Mucosa of stomach (tissue), 1 donor: ENCODE measurements around the gene ZNF688.
"Not testable (repeated sequence)": the region's sequence is repeated elsewhere in the genome, so short reads cannot be mapped to it uniquely, and the experiment has no call there.

Source experiments
- H3K27me3 ChIP-seq: one replicate; pipeline ENCODE4 v1.7.0; 2013; ENCODE audit warnings: mild to moderate bottlenecking, low read length; ENCODE audit not compliant: control insufficient read depth, insufficient read depth
- H3K36me3 ChIP-seq: one replicate; pipeline ENCODE4 v1.7.0; 2013; ENCODE audit warnings: low read length; ENCODE audit not compliant: control insufficient read depth, insufficient read depth
- H3K4me1 ChIP-seq: one replicate; pipeline ENCODE4 v1.7.0; 2013; ENCODE audit warnings: mild to moderate bottlenecking, low read length; ENCODE audit not compliant: control insufficient read depth, insufficient read depth
- H3K4me3 ChIP-seq: one replicate; pipeline ENCODE4 v1.7.0; 2013; ENCODE audit warnings: low read length
- H3K9ac ChIP-seq: one replicate; pipeline ENCODE4 v1.7.0; 2013; ENCODE audit warnings: mild to moderate bottlenecking, low read length, moderate library complexity
- H3K9me3 ChIP-seq: one replicate; pipeline ENCODE4 v1.7.0; 2013; ENCODE audit warnings: mild to moderate bottlenecking, low read length, moderate library complexity; ENCODE audit not compliant: control insufficient read depth
- donor health status: Pancreatic carcinoma.

Gene ZNF688

DNA sequence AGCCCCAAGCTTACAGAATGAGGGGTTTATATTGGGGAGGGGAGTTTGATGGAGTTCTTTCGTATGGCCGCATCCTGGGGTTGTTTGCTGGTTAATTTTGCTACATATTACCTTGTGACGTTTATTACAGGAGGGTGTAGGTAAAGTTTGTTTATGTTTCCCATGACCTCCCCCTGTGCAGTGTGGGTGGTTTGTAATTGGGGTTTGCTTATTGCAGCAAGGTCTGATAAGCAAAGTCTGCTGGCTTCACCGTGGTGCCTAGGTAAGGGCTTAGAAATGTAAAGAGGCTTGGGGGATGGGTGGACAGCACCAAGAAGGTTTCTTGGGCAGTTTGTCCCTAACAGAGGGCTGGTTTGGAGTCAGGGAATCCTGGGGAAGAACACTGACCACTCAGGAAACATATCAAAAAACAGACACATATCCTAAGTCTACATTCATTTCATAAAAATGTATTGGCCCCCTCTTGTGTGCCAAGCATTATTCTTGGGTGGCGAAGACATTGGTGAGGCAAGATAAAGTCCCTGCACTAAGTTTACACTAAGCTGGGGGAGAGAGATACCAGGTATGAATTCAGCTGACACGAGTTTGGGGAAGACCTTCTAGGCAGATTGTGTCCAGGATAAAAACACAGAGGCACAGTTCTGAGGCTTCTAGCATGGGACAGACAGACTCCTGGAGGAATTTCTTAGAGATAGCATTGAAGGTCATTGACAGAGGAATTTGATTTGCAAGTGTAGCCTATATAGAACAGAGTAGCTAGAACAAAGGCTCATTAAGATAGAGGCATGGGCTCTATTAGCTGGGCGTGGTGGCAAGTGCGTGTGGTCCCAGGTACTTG is 22.9 kb downstream of the ZNF688 start:
- H3K36me3 ChIP-seq = peaks cover 5% of the 10 kb centered on the region
- no peaks in the 10 kb centered on the region for H3K9me3 ChIP-seq
- peaks cover 20% of the 10 kb centered on the region for H3K4me1 ChIP-seq
- H3K27me3 ChIP-seq = no peaks in the 10 kb centered on the region
- H3K4me3 ChIP-seq = no peak overlapping the region
- no peak overlapping the region for H3K9ac ChIP-seq

DNA sequence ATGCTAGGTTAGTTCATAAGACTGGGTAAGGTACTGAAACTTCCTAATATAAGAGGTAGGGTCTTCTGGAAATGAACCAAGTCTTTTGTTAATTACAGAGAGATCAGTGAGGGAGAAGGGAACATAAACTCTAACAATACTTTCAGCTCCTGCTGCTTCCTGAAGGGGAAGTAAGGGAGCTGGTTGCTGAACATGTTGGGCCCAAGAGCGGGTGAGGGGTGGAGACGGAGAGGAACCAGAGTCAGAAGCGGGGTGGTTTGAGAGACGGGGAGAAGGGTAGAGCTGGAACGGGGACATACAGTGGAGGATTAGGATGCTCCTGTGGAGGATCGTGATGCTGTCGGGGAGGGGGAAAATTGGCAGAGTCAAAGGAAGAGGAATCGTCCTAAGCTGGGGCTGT is 25.4 kb downstream of the ZNF688 start:
- Histone ChIP-seq H3K27me3 (no peaks in the 10 kb centered on the region), H3K9ac (no peak overlapping the region), H3K9me3 (no peaks in the 10 kb centered on the region), H3K4me1 (peaks cover 20% of the 10 kb centered on the region), H3K4me3 (no peak overlapping the region), H3K36me3 (no peaks in the 10 kb centered on the region)

DNA sequence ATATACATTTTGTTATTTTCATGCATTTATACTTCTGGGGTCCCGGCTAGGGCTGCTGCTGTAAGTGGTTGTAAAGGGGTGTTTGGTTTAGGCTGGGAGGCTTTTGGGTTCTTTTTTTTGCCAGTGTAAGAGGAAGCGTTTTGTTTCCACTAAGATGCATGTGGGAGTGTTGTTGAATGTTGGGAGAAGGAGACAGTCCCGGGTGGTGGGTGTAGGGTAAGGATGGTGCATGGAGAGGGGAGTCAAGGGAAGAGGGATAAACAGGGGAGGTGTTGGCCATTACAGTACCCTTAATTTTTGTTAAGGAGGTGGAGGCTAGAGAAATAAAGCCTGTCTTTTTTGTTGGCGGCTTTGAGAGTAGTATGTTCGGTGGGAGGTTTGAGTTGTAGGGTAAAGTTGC is 28.4 kb downstream of the ZNF688 start:
- H3K9ac ChIP-seq = no peak overlapping the region
- no peaks in the 10 kb centered on the region for H3K36me3 ChIP-seq
- no peaks in the 10 kb centered on the region for H3K9me3 ChIP-seq
- no peaks in the 10 kb centered on the region for H3K27me3 ChIP-seq
- H3K4me3 ChIP-seq = no peak overlapping the region
- peaks cover 27% of the 10 kb centered on the region for H3K4me1 ChIP-seq

DNA sequence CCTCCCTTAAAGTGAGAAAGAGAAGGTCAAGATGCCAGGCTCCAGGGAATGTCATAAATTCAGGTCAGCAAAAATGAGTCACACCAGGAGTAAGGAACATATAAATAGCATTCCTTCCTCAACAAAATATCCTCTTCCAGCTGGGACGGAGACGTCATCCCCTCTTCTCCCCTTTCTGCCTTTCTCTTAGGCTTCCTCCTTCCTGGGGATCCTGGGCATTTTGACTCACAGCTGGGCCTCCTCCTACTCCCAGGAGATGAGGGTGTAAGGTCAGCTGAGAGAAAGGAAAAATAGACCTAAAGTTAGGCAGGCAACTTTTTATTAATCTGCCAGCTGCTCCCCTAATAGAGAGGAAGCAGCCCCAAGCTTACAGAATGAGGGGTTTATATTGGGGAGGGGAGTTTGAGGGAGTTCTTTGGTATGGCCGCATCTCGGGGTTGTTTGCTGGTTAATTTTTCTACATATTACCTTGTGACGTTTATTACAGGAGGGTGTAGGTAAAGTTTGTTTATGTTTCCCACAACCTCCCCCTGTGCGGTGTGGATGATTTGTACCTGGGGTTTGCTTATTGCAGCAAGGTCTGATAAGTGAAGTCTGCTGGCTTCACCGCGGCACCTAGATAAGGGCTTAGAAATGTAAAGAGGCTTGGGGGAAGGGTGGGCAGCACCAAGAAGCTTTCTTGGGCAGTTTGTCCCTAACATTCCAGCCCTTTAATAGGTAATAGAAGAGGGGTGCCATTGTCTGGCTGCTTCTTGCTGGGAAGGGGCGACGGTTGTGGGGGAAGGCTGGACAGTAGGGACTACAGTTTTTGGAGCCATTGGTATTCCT is 29.8 kb downstream of the ZNF688 start:
- no peak overlapping the region for H3K4me3 ChIP-seq
- no peaks in the 10 kb centered on the region for H3K9me3 ChIP-seq
- H3K36me3 ChIP-seq = no peaks in the 10 kb centered on the region
- peak overlapping the region; percentile 32 for H3K9ac ChIP-seq
- H3K4me1 ChIP-seq = peaks cover 23% of the 10 kb centered on the region
- H3K27me3 ChIP-seq = no peaks in the 10 kb centered on the region

DNA sequence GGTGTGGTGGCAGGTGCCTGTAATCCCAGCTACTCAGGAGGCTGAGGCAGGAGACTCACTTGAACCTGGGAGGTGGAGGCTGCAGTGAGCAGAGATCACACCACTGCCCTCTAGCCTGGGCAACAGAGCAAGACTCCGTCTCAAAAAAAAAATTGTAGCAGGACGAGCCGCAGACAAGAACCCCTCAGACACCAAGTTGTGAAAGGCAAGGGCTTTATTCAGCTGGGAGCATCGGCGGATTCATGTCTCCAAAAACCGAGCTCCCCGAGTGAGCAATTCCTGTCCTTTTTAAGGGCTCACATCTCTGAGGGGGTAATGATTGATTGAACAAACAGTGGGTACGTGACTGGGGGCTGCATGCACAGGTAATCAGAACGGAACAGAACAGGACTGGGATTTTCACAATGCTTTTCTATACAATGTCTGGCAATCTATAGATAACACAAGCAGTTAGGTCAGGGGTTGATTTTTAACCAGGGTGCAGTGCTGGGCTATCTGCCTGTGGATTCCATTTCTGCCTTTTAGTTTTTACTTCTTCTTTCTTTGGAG is 30.5 kb downstream of the ZNF688 start:
- H3K4me3 ChIP-seq, H3K27me3 ChIP-seq, H3K36me3 ChIP-seq, H3K9me3 ChIP-seq: not testable (repeated sequence)
- peaks cover 28% of the 10 kb centered on the region for H3K4me1 ChIP-seq
- peak overlapping the region; percentile 32 for H3K9ac ChIP-seq

DNA sequence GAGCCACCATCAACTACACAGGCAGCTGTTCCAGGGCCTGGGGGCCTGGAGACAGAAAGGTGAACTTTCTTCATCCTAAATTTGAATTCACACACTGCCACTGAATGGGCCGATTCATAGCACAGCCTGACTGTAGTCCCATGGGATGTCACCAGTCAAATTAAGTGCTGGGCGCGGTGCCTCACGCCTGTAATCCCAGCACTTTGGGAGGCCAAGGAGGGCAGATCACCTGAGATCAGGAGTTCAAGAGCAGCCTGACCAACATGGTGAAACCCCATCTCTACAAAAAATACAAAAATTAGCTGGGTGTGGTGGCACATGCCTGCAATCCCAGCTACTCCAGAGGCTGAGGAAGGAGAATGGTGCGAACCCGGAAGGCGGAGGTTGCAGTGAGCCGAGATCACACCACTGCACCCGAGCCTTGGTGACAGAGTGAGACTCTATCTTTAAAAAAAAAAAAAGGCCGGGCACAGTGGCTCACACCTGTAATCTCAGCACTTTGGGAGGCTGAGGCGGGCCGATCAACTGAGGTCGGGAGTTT is 31.5 kb downstream of the ZNF688 start:
- H3K9me3 ChIP-seq, H3K4me3 ChIP-seq, H3K27me3 ChIP-seq, H3K36me3 ChIP-seq: not testable (repeated sequence)
- Histone ChIP-seq H3K9ac (peak overlapping the region; percentile 28), H3K4me1 (peaks cover 36% of the 10 kb centered on the region)

DNA sequence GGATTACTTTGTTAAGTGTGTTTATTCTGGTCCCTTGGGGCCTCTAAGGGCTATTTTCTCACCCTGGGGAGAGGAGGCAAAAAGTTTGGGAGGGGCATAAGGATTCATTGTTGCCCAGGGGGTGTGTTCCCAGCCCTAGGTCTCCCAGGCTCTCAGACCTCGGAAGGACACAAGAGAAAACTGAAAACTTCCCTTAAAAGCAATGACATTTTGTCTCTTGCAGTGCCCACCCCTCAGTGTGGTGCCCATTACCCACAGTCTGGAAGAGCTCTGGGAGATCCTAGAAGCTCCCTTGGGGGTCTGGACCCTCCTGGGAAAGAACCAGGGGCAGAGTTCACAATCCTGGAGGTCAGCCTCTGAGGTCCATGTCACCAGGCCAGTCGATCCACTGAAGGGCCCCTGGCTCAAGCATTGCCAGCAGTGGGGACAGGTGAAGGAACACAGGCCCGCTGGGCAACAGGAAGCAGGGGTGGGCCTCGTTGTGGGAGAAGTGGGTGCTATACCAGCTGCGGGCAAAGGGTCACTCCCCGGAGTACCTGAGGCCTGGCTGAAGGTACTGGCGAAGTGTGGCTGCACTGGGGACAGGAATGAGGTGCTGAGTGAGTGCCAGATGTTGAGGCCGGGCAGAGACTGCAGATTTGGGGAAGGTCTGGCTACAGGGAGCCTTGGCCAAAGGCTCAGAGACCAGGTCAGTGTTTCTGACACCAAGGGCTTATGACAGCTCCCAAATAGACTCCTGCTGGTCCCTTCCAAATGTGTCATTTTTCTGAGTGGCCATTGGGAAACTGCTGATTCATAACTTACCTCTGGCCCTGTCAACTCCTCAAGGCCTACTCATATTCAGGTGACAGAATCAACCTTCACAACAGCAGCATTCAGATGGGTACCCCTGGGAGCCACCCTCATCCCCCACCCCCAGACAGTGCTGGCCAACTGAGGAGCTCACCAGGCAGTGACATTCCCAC is 32.2 kb downstream of the ZNF688 start:
- peak overlapping the region; percentile 28 for H3K9ac ChIP-seq
- no peak overlapping the region for H3K4me3 ChIP-seq
- no peaks in the 10 kb centered on the region for H3K9me3 ChIP-seq
- H3K4me1 ChIP-seq = peaks cover 36% of the 10 kb centered on the region
- H3K36me3 ChIP-seq = no peaks in the 10 kb centered on the region
- no peaks in the 10 kb centered on the region for H3K27me3 ChIP-seq

DNA sequence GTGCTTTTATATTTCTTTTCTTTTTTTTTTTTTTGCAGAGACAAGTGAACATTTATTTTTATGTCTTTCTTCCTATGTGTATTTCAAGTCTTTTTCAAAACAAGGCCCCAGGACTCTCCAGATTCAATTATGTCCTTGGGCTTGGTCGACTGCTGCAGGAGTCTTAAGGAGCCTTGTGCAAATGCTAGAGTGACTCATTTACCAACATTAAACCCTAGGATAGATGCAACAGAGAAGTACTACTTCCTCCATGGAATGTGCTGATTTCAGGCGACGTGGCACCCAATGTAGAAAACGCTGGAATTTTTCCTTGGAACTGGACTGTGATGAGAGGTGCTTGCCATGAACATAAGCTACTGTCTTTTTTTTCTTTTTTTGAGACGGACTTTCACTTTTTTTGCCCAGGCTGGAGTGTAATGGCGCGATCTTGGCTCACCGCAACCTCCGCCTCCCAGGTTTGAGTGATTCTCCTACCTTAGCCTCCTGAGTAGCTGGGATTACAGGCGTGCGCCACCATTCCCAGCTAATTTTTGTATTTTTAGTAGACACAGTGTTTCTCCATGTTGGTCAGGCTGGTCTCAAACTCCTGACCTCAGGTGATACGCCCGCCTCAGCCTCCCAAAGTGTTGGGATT is 35.0 kb downstream of the ZNF688 start:
- not testable (repeated sequence) for H3K9me3 ChIP-seq, H3K36me3 ChIP-seq, H3K4me3 ChIP-seq, H3K27me3 ChIP-seq
- H3K9ac ChIP-seq = peak overlapping the region; percentile 97
- H3K4me1 ChIP-seq = peaks cover 40% of the 10 kb centered on the region

DNA sequence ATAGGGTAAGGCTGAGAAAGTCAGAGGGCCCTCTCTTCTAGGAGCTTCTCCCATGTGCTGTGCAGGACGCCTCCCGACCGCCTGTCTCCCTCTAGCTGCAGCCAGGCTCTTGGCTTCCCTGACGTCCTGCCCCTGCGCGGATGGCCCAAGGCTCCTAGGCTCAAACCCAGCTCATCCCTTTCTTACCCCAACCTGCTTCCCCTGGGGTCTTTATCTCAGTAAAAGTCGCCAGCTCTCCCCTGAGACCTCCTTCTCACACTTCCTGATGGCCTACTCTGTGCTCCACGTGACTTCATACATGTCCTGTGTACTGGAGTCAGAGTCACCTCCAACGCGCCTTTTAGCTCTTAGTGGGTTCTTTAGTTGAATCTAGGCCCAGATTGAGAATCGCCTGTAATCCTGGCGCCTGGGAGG is 35.7 kb downstream of the ZNF688 start:
- peak overlapping the region; percentile 87 for H3K4me3 ChIP-seq
- peak overlapping the region; percentile 97 for H3K9ac ChIP-seq
- peaks cover 33% of the 10 kb centered on the region for H3K4me1 ChIP-seq
- H3K27me3 ChIP-seq = no peaks in the 10 kb centered on the region
- no peaks in the 10 kb centered on the region for H3K36me3 ChIP-seq
- no peaks in the 10 kb centered on the region for H3K9me3 ChIP-seq

DNA sequence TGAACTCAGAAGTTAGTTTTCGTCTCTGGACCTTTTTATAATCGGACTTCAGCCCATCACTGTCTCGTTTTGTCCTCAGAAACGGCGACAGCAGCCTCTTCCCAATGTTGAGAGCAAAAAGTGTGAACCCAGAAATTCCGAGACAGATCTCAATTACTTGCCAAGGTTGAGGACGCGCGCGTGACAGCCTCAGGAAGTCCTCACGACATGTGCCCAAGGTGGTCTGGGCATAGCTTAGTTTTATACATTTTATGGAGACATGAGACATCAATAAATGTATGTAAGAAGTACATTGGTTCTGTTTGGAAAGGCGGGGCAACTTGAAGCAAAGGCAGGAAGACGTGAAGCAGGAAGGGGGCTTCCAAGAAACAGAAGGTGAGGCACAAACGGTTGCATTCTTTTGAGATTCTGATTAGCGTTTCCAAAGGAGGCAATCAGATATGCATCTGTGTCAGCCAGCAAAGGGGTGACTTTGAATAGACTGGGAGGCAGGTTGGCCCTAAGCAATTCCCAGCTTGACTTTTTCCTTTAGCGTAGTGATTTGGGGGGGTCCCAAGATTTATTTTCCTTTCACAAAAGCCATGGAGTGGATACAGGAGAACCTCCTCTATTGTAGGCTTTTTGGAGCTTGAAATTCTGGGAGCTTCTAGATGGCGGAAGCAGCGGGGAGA is 36.3 kb downstream of the ZNF688 start:
- H3K9ac ChIP-seq = peak overlapping the region; percentile 97
- no peaks in the 10 kb centered on the region for H3K9me3 ChIP-seq
- H3K36me3 ChIP-seq = no peaks in the 10 kb centered on the region
- no peaks in the 10 kb centered on the region for H3K27me3 ChIP-seq
- peak overlapping the region; percentile 87 for H3K4me3 ChIP-seq
- H3K4me1 ChIP-seq = peaks cover 32% of the 10 kb centered on the region
